Loucy (cell line): ENCODE results near the gene ESCO1.

Experiments used
- H2AFZ ChIP-seq: fragments of 200-600 bp; sonication (generic); 2 replicates; pipeline ENCODE4 v1.6.0; 2016; ENCODE audit warnings: antibody characterized with exemption, mild to moderate bottlenecking, low read length, moderate library complexity
- H3F3A ChIP-seq: fragments of 200-600 bp; 2 replicates; pipeline ENCODE4 v1.6.0; 2016; ENCODE audit warnings: antibody characterized with exemption, low read depth, mild to moderate bottlenecking
- H3K27me3 ChIP-seq: fragments of 200-600 bp; sonication (generic); 2 replicates; pipeline ENCODE4 v1.6.1; 2014; ENCODE audit warnings: low read length, mild to moderate bottlenecking; ENCODE audit not compliant: insufficient read depth, poor library complexity, severe bottlenecking
- H3K36me3 ChIP-seq: fragments of 200-600 bp; sonication (generic); 2 replicates; pipeline ENCODE4 v1.6.1; 2016; ENCODE audit warnings: low read length; ENCODE audit not compliant: insufficient read depth
- H3K4me1 ChIP-seq: fragments of 200-600 bp; sonication (generic); 2 replicates; pipeline ENCODE4 v1.5.1; 2014; ENCODE audit warnings: low read length, mild to moderate bottlenecking; ENCODE audit not compliant: insufficient read depth, poor library complexity, severe bottlenecking
- H3K4me2 ChIP-seq: fragments of 200-600 bp; sonication (generic); 2 replicates; pipeline ENCODE4 v1.6.0; 2014; ENCODE audit warnings: antibody characterized with exemption, low read length, low read depth, mild to moderate bottlenecking; ENCODE audit not compliant: poor library complexity, severe bottlenecking
- H3K4me3 ChIP-seq: fragments of 200-600 bp; sonication (generic); 2 replicates; pipeline ENCODE4 v1.5.1; 2014; ENCODE audit warnings: low read length, mild to moderate bottlenecking, mixed read lengths; ENCODE audit not compliant: poor library complexity, severe bottlenecking
- H3K79me2 ChIP-seq: fragments of 200-600 bp; sonication (generic); 2 replicates; pipeline ENCODE4 v1.6.1; 2014; ENCODE audit warnings: low read length; ENCODE audit not compliant: insufficient read depth
- H3K9ac ChIP-seq: fragments of 200-600 bp; sonication (generic); 2 replicates; pipeline ENCODE4 v1.6.0; 2014; ENCODE audit warnings: mild to moderate bottlenecking, low read depth, low read length, moderate library complexity; ENCODE audit not compliant: poor library complexity, severe bottlenecking
- H3K9me2 ChIP-seq: fragments of 200-600 bp; sonication (generic); replicated peaks from 2 replicates; pipeline ENCODE4 v1.6.1; 2016; ENCODE audit warnings: low read depth, low read length, mixed read lengths
- H3K9me3 ChIP-seq: fragments of 200-600 bp; sonication (generic); 2 replicates; pipeline ENCODE4 v1.6.1; 2014; ENCODE audit warnings: mild to moderate bottlenecking, antibody characterized with exemption, low read length, low read depth; ENCODE audit not compliant: insufficient read depth
- H4K20me1 ChIP-seq: fragments of 200-600 bp; sonication (generic); 2 replicates; pipeline ENCODE4 v1.6.0; 2014; ENCODE audit warnings: antibody characterized with exemption, low read length, mild to moderate bottlenecking; ENCODE audit not compliant: insufficient read depth, poor library complexity, severe bottlenecking
- EZH2phosphoT487 ChIP-seq: fragments of 200-600 bp; IDR thresholded peaks from 2 replicates; pipeline ENCODE4 v1.6.1; 2018; ENCODE audit warnings: antibody characterized with exemption, mild to moderate bottlenecking, moderate library complexity, borderline replicate concordance
- TF ChIP-seq, protein P1 (sequence below): fragments of 200-600 bp; sonication (generic); conservative IDR thresholded peaks from 2 replicates; pipeline ENCODE4 v1.5.1; 2014; ENCODE audit warnings: mild to moderate bottlenecking, antibody characterized with exemption, low read length

Gene ESCO1

DNA sequence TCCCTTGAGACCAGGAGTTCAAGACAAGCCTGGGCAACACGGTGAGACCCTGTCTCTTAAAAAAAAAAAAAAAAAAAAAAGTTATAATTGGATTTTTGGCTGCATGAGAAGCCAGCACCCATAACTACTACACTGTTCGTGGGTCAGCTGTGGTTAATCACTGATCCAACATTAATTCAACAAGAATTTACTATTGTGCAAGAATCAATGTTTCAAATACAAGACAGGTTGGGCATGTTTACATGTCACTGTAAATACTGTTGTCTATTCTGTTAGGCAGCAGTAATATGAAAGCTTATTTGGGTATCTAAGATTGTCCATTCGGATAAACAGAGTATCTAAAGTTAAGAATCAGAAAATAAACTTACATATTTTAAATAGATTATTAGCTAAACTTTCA lies 62.3 kb downstream of the ESCO1 start:
- peaks cover 73% of the 10 kb centered on the region for H3K36me3 ChIP-seq
- H3K9me2 ChIP-seq: no peaks in the 10 kb centered on the region
- no peaks in the 10 kb centered on the region for H3K9me3 ChIP-seq
- no peaks in the 10 kb centered on the region for H4K20me1 ChIP-seq
- no peak overlapping the region for H3K4me2 ChIP-seq
- TF ChIP-seq, protein P1, sequence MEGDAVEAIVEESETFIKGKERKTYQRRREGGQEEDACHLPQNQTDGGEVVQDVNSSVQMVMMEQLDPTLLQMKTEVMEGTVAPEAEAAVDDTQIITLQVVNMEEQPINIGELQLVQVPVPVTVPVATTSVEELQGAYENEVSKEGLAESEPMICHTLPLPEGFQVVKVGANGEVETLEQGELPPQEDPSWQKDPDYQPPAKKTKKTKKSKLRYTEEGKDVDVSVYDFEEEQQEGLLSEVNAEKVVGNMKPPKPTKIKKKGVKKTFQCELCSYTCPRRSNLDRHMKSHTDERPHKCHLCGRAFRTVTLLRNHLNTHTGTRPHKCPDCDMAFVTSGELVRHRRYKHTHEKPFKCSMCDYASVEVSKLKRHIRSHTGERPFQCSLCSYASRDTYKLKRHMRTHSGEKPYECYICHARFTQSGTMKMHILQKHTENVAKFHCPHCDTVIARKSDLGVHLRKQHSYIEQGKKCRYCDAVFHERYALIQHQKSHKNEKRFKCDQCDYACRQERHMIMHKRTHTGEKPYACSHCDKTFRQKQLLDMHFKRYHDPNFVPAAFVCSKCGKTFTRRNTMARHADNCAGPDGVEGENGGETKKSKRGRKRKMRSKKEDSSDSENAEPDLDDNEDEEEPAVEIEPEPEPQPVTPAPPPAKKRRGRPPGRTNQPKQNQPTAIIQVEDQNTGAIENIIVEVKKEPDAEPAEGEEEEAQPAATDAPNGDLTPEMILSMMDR: no peak
- TF ChIP-seq EZH2phosphoT487: no peak
- no peak overlapping the region for H3K4me3 ChIP-seq
- H3K9ac ChIP-seq: no peak overlapping the region
- H3K79me2 ChIP-seq: 0 out of 2 replicates have a peak, but pooled peaks cover 3% of the 10 kb centered on the region
- H3K27me3 ChIP-seq: no peaks in the 10 kb centered on the region
- H2AFZ ChIP-seq: no peak overlapping the region
- no peaks in the 10 kb centered on the region for H3K4me1 ChIP-seq
- H3F3A ChIP-seq: no peaks in the 10 kb centered on the region

DNA sequence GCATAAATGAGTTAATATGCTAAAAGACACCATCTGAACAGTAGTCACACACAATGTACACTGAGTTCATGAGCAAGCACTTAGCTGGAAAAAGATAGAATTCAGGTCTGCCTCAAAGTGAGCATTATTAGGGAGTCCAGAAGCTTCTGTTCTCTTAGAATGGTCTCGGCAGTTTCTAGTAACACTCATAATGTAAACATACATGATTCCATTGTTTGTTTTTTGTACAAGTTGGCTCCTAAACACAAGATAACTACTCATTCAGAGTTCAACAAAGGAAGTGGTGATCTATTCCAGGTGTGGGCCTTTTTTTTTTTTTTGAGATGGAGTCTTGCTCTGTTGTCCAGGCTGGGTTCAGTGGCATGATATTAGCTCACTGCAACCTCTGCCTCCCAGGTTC lies 66.2 kb downstream of the ESCO1 start:
- no peak overlapping the region for H3K4me2 ChIP-seq
- H3K4me3 ChIP-seq: no peak overlapping the region
- no peaks in the 10 kb centered on the region for H3K4me1 ChIP-seq
- TF ChIP-seq, protein P1: no peak
- no peak overlapping the region for H3K9ac ChIP-seq
- no peaks in the 10 kb centered on the region for H3K9me3 ChIP-seq
- no peaks in the 10 kb centered on the region for H3K9me2 ChIP-seq
- H3K36me3 ChIP-seq: peaks cover 92% of the 10 kb centered on the region
- no peaks in the 10 kb centered on the region for H4K20me1 ChIP-seq
- H3F3A ChIP-seq: no peaks in the 10 kb centered on the region
- H3K79me2 ChIP-seq: no peaks in the 10 kb centered on the region
- no peaks in the 10 kb centered on the region for H3K27me3 ChIP-seq
- H2AFZ ChIP-seq: no peak overlapping the region

DNA sequence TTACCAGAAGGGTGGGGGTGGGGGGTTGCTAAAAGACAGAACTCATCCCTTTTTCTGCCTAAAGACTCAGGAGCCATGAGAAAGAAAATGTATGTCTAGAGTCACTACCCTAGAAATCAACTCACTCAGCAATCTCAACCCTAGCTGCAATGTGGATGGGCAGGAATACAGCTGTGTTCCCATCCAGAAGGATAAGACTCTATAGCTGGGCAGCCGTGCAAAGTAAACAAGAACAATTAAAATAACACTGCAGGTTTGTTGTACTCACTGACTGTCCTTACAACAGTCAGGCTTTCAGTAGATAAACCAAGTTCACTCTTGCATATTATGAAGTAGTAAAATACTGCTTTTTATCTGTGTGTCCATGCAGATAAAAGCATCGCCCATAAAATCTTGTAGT lies 74.0 kb downstream of the ESCO1 start:
- TF ChIP-seq, protein P1: no peak
- TF ChIP-seq EZH2phosphoT487: no peak
- no peaks in the 10 kb centered on the region for H3F3A ChIP-seq
- no peak overlapping the region for H3K4me3 ChIP-seq
- H3K9me2 ChIP-seq: no peaks in the 10 kb centered on the region
- no peaks in the 10 kb centered on the region for H3K9me3 ChIP-seq
- no peaks in the 10 kb centered on the region for H3K4me1 ChIP-seq
- H4K20me1 ChIP-seq: no peaks in the 10 kb centered on the region
- no peaks in the 10 kb centered on the region for H3K79me2 ChIP-seq
- no peak overlapping the region for H2AFZ ChIP-seq
- H3K36me3 ChIP-seq: peaks cover 64% of the 10 kb centered on the region; the same call in 1 of the 2 replicates
- H3K4me2 ChIP-seq: no peak overlapping the region
- H3K9ac ChIP-seq: no peak overlapping the region
- no peaks in the 10 kb centered on the region for H3K27me3 ChIP-seq
